GM23248 (cell line): ENCODE results near the gene REV3L.

Experiments used
- EZH2 ChIP-seq: fragments of 200-600 bp; sonication (generic); IDR thresholded peaks from 2 replicates; pipeline ENCODE4 v1.6.1; 2018; ENCODE audit warnings: antibody characterized with exemption, mild to moderate bottlenecking; ENCODE audit not compliant: insufficient read depth, poor library complexity, severe bottlenecking
- EZH2phosphoT487 ChIP-seq: fragments of 200-600 bp; sonication (generic); IDR thresholded peaks from 2 replicates; pipeline ENCODE4 v1.6.1; 2018; ENCODE audit warnings: antibody characterized with exemption, moderate library complexity, mild to moderate bottlenecking, low read depth; ENCODE audit not compliant: insufficient read depth

DNA sequence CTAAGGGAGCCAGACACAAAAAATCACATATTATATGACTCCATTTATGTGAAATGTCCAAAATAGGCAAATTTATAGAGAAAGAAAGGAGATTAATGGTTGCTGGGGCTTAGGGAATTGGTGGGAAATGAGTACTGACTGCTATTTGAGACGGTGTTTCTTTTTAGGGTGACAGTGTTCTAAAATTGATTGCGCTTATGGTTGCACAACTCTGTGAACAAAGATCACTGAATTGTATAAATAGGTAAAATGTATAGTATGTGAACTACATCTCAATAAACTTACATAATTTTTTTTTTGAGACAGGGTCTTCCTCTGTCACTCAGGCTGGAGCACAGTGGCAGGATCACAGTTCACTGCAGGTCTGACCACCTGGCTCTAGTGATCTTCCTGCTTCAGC, 45.4 kb downstream of the REV3L start:
- TF ChIP-seq EZH2 (no peak), EZH2phosphoT487 (no peak)
